Measurements from ENCODE around the gene PHF23.

GRCh38 chr17:7186241-7186640, 53.0 kb downstream of the PHF23 start:
- TF ChIP-seq, protein P1, sequence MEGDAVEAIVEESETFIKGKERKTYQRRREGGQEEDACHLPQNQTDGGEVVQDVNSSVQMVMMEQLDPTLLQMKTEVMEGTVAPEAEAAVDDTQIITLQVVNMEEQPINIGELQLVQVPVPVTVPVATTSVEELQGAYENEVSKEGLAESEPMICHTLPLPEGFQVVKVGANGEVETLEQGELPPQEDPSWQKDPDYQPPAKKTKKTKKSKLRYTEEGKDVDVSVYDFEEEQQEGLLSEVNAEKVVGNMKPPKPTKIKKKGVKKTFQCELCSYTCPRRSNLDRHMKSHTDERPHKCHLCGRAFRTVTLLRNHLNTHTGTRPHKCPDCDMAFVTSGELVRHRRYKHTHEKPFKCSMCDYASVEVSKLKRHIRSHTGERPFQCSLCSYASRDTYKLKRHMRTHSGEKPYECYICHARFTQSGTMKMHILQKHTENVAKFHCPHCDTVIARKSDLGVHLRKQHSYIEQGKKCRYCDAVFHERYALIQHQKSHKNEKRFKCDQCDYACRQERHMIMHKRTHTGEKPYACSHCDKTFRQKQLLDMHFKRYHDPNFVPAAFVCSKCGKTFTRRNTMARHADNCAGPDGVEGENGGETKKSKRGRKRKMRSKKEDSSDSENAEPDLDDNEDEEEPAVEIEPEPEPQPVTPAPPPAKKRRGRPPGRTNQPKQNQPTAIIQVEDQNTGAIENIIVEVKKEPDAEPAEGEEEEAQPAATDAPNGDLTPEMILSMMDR (conservative IDR thresholded peaks at IDR 0.05; ENCODE audit: low read depth, low read length) = no peak
- no peak for TF ChIP-seq EZH2 (IDR thresholded peaks at IDR 0.05; ENCODE audit: borderline replicate concordance, low read depth, low read length, poor library complexity, severe bottlenecking)

Measured in A673 (cell line).